GM19324 (cell line): Measurements from ENCODE around the gene RAD21L1.

ENCODE experiments used
- ATAC-seq: cut with Tn5 transposase; IDR thresholded peaks from one replicate; pipeline ENCODE4 v1.9.1; 2021; ENCODE audit warnings: mild to moderate bottlenecking, moderate library complexity; ENCODE audit not compliant: unreplicated experiment, low FRiP score

The RAD21L1 gene

DNA sequence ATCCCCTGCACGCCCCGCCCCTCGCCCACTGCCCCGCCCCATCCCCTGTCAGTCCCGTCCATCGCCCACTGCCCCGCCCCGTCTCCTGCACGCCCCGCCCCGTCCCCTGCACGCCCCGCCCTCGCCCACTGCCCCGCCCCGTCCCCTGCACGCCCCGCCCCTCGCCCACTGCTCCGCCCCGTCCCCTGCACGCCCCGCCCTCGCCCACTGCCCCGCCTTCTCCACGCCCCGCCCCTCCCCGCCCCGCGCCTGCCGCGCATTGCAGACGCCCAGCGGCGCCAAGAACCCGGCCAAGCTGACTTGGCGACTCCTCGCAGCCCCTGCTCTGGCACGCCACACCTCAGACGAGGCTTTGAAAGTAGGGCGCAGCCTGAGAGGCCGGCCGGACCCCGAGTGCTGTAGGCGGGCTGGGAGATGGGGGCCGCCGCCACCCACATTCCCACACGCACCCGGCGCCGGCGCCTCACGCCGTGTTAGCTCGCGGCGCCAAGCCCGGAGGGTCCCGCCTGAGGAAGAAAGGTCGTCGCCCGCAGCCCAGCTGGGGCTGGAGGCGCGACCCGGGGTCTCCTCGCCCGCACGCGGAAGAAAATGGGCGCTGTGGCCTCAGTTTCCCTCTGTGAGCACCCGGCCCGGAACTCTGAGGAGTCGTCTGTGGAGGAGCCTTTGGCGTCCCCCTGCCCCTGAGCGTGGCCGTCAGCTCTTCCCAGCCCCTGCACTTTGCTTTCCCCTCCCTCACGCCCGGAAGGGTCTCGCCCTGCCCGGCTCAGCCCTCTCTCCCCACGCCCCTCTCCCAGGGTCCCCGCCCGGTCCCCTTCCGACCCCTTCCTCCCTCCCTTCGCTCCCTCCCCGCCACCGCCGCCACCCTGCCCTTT is at the start of gene RAD21L1:
RAD21L1 (plus strand) TSS at position 262 of the 872 bp plus-strand sequence. CDS start 2,410 bp downstream, outside the sequence.
- ATAC-seq: no peak

DNA sequence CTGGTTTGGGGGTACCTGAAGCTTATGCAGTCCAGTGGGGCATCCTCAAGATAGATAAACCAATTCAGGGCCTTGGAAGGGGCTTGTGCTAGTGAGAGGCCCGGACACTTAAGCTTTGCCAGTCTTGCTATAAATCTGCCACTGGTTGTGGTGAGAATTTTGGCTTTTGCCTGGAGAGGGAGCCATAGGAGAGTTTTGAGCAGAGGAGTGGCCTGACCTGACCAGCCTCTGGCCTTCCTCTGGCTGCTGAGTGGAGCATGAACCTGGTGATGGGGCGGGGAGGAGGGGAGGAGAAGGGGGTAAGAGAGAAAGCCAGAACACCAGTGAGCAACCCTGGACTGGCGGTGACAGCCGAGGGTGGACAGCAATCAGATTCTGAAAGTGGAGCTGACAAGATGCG is 48.2 kb upstream of the RAD21L1 start:
- ATAC-seq: no peak

DNA sequence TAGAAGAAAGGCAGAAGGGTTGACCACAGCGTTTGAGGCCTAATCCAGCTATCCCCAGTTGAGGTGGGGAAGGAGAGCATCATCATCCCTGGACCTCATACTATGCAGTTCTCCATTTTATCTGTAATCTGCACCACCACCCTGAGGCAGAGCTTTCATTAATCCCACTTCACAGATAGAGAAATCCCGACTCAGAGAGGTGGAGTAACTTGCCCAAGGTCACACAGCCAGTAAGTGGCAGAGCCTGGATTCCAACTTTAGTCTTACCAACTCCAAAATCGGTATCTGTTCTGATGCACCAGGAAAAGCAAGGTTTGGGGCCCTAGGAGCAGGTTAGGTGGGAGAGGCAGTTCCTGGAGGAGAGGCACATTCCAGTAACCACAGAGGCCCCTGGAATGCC is 47.7 kb upstream of the RAD21L1 start:
- ATAC-seq: no peak

DNA sequence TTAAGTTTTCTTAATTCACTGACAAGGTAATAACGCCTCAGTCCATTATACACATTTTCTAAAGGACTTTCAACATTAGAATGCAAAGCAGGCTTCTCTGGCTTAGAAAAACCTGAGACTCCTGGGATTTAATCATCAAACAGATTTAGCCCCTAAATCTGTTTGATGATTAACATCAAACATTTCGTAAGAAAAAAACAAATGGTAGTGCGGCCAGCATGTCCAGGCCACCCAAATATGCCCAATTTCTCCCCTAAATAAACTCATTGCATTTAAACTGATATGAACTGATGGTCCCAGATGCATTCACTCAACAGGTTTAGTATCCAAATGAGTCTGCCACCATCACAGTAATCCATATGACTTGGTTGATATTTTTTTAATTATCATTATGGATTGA is 47.2 kb upstream of the RAD21L1 start:
- ATAC-seq: no peak

- no peak for ATAC-seq
These were observed 44.9 kb upstream of the RAD21L1 start for GRCh38 chr20:1180949-1181348.

DNA sequence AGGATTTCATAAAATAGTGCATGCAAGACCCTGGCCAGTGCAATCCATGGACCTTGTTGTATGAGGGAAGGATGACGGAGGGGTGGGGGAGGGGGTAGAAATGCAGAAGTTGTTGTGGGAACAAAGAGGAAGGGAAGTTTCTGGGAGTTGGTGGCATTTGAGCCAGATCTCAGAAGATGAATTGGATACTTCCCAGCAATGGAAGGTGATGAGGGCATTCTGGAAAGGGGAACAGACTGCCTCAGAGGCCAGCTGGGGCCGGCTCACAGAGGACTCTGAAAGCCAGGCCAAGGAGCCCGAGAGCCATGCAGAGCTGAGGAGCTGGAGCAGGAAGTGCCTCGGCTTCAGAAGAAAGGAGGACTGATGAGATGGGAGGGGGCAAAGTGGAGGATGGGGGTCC is 43.7 kb upstream of the RAD21L1 start:
- ATAC-seq: no peak

DNA sequence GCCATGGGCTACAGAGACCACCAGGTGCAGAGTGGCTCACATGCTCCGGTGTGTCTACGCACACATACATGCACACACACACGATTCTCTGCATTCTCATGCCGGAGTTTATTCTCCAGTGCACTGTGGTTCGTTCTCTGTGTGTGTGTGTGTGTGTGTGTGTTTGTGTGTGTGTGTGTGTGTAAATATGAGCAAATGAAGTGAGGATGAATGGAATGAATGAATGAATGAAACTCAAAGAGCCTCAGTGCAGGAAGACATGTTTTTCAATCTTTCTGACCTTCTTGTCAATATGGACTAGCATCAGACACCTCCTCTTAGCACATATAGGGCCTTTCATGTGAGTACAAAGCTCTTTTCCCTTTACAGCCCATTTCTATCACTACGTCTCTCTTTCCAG is 42.7 kb upstream of the RAD21L1 start:
- ATAC-seq: no peak

- ATAC-seq: no peak
These were observed 41.6 kb upstream of the RAD21L1 start for GRCh38 chr20:1184260-1184637.

- ATAC-seq: no peak
These were observed 41.1 kb upstream of the RAD21L1 start, which contains the start of gene TMEM74B for GRCh38 chr20:1184638-1185315. Gene TMEM74B, minus strand, starts transcription at chr20:1184981. Its CDS starts 1,180 bp downstream, at chr20:1183801.

DNA sequence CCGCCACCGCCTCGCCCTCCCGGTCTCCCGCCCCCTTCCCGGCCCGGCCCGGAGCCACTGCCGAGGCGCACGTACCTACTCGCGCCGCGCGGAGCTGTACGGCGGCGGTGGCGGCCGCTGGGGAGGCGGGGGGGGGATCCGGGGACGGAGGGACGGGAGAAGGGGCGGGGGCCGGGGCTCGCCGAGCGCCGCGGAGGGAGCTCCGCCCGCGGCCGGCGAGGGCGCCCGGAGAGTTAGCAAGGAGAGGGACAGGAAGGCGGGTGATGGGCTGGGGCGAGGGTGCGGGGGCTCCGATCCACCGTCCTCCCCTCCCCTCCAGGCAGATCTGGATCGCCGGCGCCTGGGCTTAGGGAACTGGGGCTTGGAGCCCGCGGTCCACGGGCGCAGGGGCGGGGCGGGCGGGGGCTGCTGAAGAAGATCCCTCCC is 40.5 kb upstream of the RAD21L1 start:
- no peak for ATAC-seq

- no peak for ATAC-seq
These were observed 40.0 kb upstream of the RAD21L1 start for GRCh38 chr20:1185790-1186334.

GRCh38 chr20:1186367-1186991 is 39.4 kb upstream of the RAD21L1 start:
- no peak for ATAC-seq

DNA sequence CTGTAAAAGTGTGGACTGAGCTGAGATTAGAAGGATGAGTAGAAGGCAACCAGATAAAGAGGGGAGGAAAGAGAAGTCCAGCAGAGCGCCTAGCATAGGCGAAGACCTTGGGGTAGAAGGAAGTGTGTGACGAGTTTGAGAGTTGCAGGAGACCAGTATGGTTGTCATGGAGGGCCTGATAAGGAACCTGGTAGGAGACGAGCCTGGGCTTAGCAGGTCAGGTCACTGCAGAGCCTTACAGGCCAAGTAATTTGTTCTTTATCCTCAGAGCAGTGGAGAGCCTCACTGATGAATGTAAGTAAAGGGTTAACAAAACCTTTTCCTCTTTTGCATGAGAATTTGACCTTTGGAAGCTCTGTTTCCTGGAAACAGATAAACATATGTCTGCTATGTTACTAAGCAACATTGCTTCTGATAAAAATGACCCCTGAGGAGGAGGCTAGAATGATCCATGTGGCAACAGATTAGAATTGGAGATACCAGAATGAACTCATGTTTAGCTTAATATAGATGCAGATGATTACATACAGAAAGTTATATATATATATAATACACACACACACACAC is 38.2 kb upstream of the RAD21L1 start:
- no peak for ATAC-seq

GRCh38 chr20:1188347-1188746 is 37.5 kb upstream of the RAD21L1 start:
- ATAC-seq: no peak

DNA sequence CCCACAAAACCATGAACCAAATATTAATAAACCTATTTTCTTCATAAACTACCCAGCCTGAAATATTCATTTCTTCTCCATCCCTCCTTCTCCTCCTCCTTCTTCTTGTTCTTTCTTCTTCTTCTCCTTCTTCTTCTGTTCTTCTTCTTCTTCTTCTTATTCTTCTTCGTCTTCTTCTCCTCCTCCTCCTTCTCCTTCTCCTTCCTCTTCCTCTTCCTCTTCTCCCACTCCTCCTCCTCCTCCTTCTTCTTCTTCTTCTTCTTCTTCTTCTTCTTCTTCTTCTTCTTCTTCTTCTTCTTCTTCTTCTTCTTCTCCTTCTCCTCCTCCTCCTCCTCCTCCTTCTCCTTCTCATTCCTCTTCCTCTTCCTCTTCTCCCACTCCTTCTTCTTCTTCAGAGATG is 36.0 kb upstream of the RAD21L1 start:
- no peak for ATAC-seq

DNA sequence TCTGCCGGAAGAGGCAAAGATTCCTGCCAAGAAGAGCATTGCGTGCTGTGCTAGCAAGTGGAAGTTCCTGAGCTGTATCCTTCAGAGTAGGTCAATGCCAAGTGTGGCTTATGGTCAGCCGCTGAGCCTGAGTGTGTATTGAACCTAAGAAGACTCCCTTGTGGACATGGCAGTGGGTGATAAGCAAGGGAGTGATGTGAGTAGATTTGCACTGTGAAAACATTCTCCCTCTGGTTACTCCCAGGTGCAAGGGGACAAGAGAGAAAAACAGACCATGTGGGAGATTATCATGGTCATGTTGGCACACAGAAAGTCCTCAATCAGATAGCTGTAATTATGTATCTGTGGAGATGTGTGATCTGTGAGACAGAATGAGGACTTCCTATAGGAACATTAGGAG is 35.0 kb upstream of the RAD21L1 start:
- no peak for ATAC-seq

DNA sequence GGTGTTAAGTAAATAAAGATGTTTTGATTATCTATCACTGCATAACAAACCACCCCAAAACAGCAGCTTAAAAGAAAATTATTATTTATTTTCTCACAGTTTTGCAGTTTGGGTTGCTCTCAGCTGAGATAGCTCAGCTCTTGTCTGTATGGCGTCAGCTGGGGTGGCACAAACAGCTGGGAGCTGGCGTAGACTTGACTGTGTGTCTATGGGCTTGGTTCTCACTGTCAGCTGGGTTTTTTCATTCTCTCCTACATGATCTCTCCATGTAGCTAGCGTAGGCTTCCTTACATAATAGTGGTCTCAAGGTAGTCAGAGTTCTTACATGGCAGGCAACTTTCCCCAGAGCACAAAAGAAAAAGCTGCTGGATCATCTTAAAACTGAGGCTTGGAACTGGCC is 34.5 kb upstream of the RAD21L1 start:
- ATAC-seq: no peak

GRCh38 chr20:1195226-1195625 is 30.6 kb upstream of the RAD21L1 start:
- no peak for ATAC-seq

- ATAC-seq: no peak
These were observed 29.2 kb upstream of the RAD21L1 start for GRCh38 chr20:1196634-1197033.

DNA sequence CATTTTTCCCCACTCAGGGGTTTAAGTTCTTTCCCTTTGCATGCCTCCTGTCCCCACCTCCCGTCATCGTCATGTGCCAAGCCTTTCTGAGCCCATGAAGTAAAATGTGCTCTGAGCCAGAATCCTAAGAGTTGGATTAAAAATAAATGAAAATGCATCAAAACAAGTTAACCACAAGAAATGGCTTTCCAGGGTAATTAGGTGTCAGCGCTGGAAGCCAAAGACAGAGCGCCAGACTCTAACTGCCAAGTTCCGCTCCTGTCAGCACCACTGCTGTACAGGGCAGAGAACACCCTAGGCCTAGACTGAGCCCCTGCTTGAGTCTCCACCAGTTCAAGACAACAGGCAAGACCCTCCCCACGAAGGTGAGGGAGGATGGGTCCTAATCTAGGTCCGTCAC is 28.0 kb upstream of the RAD21L1 start:
- ATAC-seq: no peak

DNA sequence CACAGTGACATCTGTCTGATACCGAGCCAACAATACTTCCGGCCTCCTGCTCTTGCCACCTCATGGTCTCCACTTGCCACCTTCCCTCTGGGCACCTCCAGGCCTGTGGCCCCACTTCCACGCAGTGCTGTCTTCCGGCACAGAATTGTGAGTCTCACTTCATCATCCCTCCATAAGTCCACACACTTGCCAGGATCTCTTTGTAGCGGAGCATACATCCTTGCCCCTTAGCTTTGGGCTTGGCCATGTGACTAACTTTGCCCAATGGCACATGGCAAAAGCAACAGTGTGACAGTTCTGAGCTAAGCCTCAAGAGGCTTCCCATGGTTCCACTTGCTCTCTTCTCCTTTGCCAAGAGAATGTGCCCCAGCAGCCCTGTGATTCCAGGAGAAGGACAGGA is 27.1 kb upstream of the RAD21L1 start:
- no peak for ATAC-seq
